Activated CD4-positive, alpha-beta T cell treated with anti-CD3 and anti-CD28 coated beads, Interleukin-2, amount 50 U/mL, for 24 hours (primary cell): ENCODE measurements around the gene PTPN1.
"Not testable (repeated sequence)": the region's sequence is repeated elsewhere in the genome, so short reads cannot be mapped to it uniquely, and the experiment has no call there.

ENCODE experiments used
- DNase-seq, 2 donors: peaks; one replicate each; pipeline ENCODE4 v3.0.0-alpha.2; 2020; ENCODE audit warnings: low read depth in 1 of 2, low spot score in 1 of 2

Gene PTPN1

GRCh38 chr20:50478162-50478990, 31.8 kb upstream of the PTPN1 start:
- DNase-seq, result peak; percentile 52 to 68

- no peak for DNase-seq
These were observed 28.4 kb upstream of the PTPN1 start for GRCh38 chr20:50481741-50482140.

- DNase-seq, result no peak
These were observed 27.7 kb upstream of the PTPN1 start for GRCh38 chr20:50482396-50482981.

- DNase-seq, result no peak
These were observed 25.8 kb upstream of the PTPN1 start for GRCh38 chr20:50484271-50484976.

- no peak for DNase-seq
These were observed 22.8 kb upstream of the PTPN1 start for GRCh38 chr20:50487397-50487796.

GRCh38 chr20:50488236-50488806, 21.9 kb upstream of the PTPN1 start:
- DNase-seq, result no peak

DNA sequence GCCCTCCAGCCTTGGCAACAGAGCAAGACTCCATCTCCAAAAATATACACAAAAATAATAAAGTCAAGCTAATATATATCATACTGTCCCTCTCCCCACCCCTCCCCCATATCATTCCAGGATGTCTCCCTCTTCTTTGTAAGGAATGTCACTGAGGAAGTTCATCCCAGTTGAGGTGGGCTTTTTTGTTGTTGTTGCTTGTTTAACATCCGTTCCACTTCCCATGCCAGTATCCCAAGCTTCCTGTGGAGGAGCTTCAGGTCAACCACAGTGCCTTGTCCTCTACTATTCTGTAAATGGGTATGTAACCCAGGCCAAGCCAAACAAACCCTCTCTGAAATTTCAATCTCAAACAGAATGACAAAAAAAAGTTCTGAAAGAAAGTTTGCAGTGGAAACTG, 19.0 kb upstream of the PTPN1 start:
- DNase-seq, result no peak

DNA sequence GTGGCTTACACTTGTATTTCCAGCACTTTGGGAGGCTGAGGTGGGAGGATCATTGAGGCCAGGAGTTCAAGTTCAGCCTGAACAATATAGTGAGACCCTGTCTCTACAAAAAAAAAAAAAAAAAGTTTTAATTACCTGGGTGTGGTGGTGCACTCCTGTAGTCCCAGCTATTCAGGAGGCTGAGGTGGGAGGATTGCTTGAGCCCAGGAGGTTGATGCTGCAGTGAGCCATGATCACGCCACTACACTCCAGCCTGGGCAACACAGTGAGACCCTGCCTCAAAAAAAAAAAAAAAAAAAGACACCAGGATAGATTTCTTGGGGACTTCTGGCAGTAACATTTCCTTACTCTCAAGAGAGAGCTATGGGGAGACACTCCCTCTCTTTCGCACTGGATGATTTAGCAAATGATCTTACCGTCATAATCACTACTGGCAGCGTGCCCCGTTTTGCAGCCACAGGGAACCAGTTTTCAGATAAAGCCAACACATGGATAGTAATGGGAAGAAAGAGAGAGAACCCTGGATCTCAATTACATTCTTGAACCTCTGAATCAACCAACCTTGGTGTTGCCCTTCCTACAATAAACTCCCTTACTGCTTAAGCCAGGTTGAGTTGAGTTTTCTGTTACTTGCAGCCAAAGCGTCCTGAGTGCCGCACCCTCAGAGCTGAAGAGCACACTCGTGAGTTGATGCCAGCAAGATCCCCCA, 18.1 kb upstream of the PTPN1 start:
- DNase-seq, result no peak

- no peak for DNase-seq
These were observed 16.3 kb upstream of the PTPN1 start for GRCh38 chr20:50493881-50494253.

DNA sequence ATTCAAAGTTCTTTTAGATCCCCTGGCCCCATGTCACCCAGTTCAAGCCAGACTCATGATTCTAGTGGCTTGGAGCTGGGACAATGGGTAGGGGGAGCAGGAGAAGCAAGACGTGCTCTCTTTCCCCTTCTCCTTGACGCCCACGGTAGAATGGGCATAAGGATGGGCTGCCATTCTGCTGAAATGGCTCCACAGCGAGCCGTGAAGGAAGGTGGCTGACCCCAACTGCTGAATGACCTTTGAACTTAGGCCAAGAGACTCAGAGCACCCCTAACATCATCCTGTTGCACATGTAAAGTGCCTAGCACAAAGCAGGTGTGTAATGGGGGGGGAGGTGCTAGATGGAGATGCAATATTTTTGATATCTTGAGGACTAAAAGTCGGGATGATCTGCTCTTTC, 15.8 kb upstream of the PTPN1 start:
- no peak for DNase-seq

DNA sequence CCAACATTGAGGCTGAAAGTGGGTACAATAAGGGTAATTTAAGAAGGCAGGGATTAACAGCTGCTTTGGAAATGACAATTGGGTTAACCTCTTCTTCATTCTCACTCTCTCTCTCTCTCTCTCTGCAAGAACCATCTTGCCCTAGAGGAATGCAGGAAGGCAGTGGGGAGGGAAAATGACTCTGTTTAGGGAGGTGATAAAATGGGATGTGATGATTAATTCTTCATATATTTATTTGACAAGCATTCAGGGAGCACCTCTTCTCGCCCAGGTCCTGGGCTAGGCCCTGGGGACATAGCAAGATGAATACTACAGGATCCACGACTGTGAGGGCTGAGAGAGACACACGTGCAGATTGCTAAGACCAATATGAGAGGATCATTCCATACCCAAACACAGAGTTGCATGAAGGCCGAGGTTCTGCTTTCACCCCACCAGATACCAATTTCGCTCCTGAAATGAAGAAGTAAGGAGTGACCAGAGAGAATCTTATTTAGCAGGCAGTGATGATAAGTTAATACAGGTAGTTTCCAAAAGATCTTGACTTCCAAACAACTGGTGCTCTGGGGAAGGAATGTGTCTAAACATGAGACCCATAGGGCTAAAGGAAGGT, 13.3 kb upstream of the PTPN1 start:
- DNase-seq, result no peak

GRCh38 chr20:50498071-50498776, 12.0 kb upstream of the PTPN1 start:
- no peak for DNase-seq

- DNase-seq, result no peak
These were observed 10.2 kb upstream of the PTPN1 start for GRCh38 chr20:50499938-50500337.

DNA sequence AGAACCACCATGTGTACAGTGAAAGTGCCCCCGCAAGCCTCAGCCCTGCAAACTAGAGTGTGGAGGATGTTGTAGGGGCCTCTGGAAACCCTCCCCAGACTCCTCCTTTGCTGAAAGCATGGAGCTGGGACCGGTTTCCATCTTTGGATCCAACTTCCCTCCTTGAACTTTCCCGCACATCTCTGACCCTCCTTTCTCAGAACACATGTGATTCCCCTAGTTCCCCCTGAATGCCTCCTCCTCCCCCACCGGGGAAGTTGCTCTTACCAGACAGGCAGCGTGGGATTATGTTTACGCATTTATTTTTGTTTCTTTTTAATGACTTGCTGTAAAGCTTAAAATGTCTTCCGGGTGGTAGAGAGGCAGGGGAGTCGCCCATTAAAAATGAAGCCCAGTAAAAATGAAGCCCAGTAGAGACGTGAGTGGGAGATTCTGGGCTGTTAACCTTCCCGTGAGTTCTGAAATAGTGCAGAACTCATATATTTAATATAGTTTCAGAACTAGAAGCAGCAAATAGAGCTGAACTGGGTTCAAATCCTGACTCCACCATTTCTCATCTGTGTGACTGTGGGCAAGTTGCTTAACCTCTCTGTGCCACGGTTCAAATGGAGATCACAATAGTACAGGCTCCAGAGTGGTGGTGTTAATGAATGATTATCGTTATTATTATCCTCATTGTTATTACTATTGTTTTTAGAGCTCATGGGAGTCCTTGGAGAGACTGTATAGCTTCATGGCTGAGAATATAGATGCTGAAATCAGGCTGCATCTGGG, 8.0 kb upstream of the PTPN1 start:
- DNase-seq, result no peak

GRCh38 chr20:50504231-50504823, 5.9 kb upstream of the PTPN1 start:
- no peak for DNase-seq

- DNase-seq, result no peak
These were observed 4.0 kb upstream of the PTPN1 start for GRCh38 chr20:50506270-50506579.

DNA sequence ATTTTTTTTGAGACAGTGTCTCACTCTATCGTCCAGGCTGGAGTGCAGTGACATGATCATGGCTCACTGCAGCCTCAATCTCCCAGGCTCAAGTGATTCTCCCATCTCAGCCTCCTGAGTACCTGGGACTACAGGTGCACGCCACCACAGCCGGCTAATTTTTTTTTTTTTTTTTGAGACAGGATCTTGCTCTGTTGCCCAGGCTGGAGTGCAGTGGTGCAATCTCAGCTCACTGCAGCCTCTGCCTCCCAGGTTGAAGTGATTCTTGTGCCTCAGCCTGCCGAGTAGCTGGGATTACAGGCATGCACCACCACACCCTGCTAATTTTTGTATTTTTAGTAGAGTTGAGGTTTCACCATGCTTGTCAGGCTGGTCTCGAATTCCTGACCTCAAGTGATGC, 2.4 kb upstream of the PTPN1 start:
- not testable (repeated sequence) for DNase-seq

- no peak for DNase-seq
These were observed 1.9 kb upstream of the PTPN1 start for GRCh38 chr20:50508171-50508755.
